Lower leg skin (tissue), 3 donors: ENCODE measurements around the gene MICALL2.

ENCODE experiments used
- CTCF ChIP-seq, 3 donors: fragments of 450-650 bp; IDR thresholded peaks; one replicate each; pipeline ENCODE4 v1.5.1; 2016; ENCODE audit warnings: antibody characterized with exemption in 3 of 3, mild to moderate bottlenecking in 3 of 3, moderate library complexity in 2 of 3
- POLR2A ChIP-seq, 2 donors: fragments of 450-650 bp; IDR thresholded peaks; one replicate each; pipeline ENCODE4 v1.6.1; 2016 to 2017; ENCODE audit warnings: antibody characterized with exemption in 2 of 2, mild to moderate bottlenecking in 1 of 2, moderate library complexity in 1 of 2

GRCh38 chr7:1426474-1426873, 32.8 kb downstream of the MICALL2 start:
- TF ChIP-seq CTCF (IDR thresholded peaks at IDR 0.05) (no peak), POLR2A (IDR thresholded peaks at IDR 0.05) (no peak)
